Hematopoietic multipotent progenitor cell treated with erythropoietin and hydrocortisone succinate and interleukin-3 and kit ligand, for 17 days (in vitro differentiated cells): ENCODE measurements around the gene TNXB.
"Not testable (repeated sequence)": the region's sequence is repeated elsewhere in the genome, so short reads cannot be mapped to it uniquely, and the experiment has no call there.

Source experiments
- DNase-seq: peaks from one replicate; pipeline ENCODE4 v3.0.0-alpha.2; 2015; ENCODE audit warnings: low spot score

TNXB gene

GRCh38 chr6:32144238-32144637, 35.1 kb upstream of the TNXB start:
- DNase-seq, result not testable (repeated sequence)

- DNase-seq, result peak; percentile 39
Measured at GRCh38 chr6:32140420-32141046, 31.4 kb upstream of the TNXB start.

- DNase-seq, result no peak
Measured at GRCh38 chr6:32139590-32139989, 30.5 kb upstream of the TNXB start.

GRCh38 chr6:32137454-32137853, 28.3 kb upstream of the TNXB start:
- DNase-seq, result no peak

- DNase-seq, result no peak
Measured at GRCh38 chr6:32133786-32134185, 24.6 kb upstream of the TNXB start.

GRCh38 chr6:32132110-32132509, 23.0 kb upstream of the TNXB start:
- no peak for DNase-seq

GRCh38 chr6:32131439-32131948, 22.4 kb upstream of the TNXB start:
- peak; percentile 59 for DNase-seq

- peak; percentile 36 for DNase-seq
Measured at GRCh38 chr6:32129297-32130088, 20.4 kb upstream of the TNXB start.

GRCh38 chr6:32128751-32129296, 19.7 kb upstream of the TNXB start:
- DNase-seq, result no peak

GRCh38 chr6:32127717-32128592, 18.8 kb upstream of the TNXB start, which contains the start of gene ATF6B:
Gene ATF6B, minus strand, starts transcription at chr6:32128246. Its CDS starts 39 bp downstream, at chr6:32128207.
- peak; percentile 99 for DNase-seq

- DNase-seq, result no peak
Measured at GRCh38 chr6:32127409-32127716, 18.2 kb upstream of the TNXB start.

GRCh38 chr6:32126880-32127279, 17.7 kb upstream of the TNXB start:
- DNase-seq, result peak; percentile 38

GRCh38 chr6:32123681-32124080, 14.5 kb upstream of the TNXB start:
- no peak for DNase-seq

- DNase-seq, result no peak
Measured at GRCh38 chr6:32120573-32121059, 11.5 kb upstream of the TNXB start.

GRCh38 chr6:32118782-32119628, 9.9 kb upstream of the TNXB start:
- peak; percentile 88 for DNase-seq

GRCh38 chr6:32117461-32117860, 8.3 kb upstream of the TNXB start:
- DNase-seq, result no peak

- DNase-seq, result peak; percentile 56
Measured at GRCh38 chr6:32116674-32117073, 7.5 kb upstream of the TNXB start.

GRCh38 chr6:32115623-32116022, 6.5 kb upstream of the TNXB start:
- no peak for DNase-seq

GRCh38 chr6:32114796-32115195, 5.7 kb upstream of the TNXB start:
- no peak for DNase-seq

- DNase-seq, result no peak
Measured at GRCh38 chr6:32113386-32114352, 4.5 kb upstream of the TNXB start.
